Measurements from ENCODE around the gene TTC34. TPM values are rescaled to one million over a fixed set of nuclear protein-coding genes. Genes with fewer than 3 reads are reported as not detected.

The TTC34 gene
- total RNA-seq, 2 donors from 2014 or later, result 0.27 to 0.44 TPM

DNA sequence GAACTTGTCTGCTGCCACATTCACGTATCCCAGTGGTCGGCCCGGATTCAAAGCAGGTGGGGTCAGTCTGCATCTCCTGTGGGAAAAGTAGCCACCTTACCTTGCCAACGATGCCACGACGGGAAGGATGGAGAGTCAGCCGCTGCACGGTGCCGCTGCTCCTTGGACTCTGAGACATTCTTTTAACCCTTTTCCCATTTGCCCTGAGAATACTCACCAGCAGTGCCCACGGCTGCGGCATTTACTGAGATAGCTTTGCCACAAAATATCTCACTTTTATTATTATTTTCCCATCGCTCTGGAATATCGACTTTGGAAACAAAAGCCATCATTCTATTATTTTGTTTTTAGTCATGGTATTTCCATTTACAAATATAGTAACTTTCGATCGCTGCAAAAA is 15.3 kb upstream of the TTC34 start:
- H3K9me3 ChIP-seq, result no peaks in the 10 kb centered on the region
- H3K27ac ChIP-seq, result no peak overlapping the region
- intact Hi-C loops (cut with DNase I), result no loop called here
- TF ChIP-seq CTCF (IDR thresholded peaks at IDR 0.05), result no peak
- H3K4me1 ChIP-seq, result no peaks in the 10 kb centered on the region
- no peak overlapping the region for H3K4me3 ChIP-seq
- H3K27me3 ChIP-seq, result no peaks in the 10 kb centered on the region
- no peaks in the 10 kb centered on the region for H3K36me3 ChIP-seq
- no peak for DNase-seq
- H3K9ac ChIP-seq (ENCODE audit: low read depth in 2 of 2, low read length in 2 of 2), result no peak overlapping the region

DNA sequence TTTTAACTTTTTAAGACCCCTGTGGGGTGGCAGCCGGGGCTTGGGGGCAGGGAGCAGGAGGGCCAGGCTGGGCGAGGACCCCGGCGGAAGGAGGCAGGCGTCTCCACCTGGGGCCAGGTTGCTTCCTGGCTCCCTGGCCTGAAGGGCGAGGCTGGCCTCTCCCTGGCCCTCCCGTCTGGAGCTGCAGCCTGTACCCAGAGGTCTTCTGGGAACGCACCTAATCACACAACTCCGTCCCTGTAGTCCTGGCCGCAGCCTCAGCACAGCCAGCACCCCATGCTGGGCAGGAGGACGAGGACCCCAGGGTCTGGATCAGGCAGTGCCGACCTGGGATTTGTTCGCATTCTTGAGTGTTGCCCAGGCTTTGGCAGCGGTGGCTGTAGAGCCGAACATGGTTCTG is 14.1 kb upstream of the TTC34 start:
- Histone ChIP-seq H3K4me3 (no peak overlapping the region), H3K36me3 (no peaks in the 10 kb centered on the region), H3K9ac (ENCODE audit: low read depth in 2 of 2, low read length in 2 of 2) (no peak overlapping the region), H3K27me3 (no peaks in the 10 kb centered on the region), H3K27ac (no peak overlapping the region), H3K9me3 (no peaks in the 10 kb centered on the region), H3K4me1 (no peaks in the 10 kb centered on the region)
- DNase-seq, result no peak
- intact Hi-C loops (cut with DNase I), result no loop called here
- no peak for TF ChIP-seq CTCF (IDR thresholded peaks at IDR 0.05)

DNA sequence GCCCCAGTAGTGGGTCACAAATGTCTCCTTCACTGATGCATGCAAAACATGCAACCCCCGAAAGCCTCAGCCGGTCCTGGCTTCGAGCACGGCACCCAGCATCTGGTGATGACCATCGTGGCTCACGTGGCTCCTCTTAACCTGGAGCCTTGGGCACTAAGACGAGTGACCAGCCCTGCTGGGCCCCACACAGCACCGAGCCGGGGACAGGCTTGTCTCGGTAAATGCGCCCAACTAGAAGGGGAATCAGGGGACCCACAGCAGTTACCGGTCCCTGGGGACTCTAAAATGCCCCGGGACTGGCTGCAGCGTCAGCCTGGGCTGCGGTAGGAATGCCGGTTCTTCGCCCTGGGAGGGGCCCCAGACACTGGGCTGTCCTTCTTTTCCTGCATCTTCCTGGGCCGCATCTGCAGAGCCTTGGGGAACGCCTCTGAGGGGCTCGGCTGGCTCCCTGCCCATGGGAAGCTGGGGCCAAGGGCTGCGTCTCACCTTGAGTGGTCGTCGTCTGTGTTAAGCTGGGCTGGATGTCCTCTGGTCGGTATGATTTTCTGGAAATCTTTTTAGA is 13.1 kb upstream of the TTC34 start:
- H3K9ac ChIP-seq (ENCODE audit: low read depth in 2 of 2, low read length in 2 of 2), result no peak overlapping the region
- no peaks in the 10 kb centered on the region for H3K36me3 ChIP-seq
- H3K27ac ChIP-seq, result no peak overlapping the region
- H3K9me3 ChIP-seq, result no peaks in the 10 kb centered on the region
- intact Hi-C loops (cut with DNase I), result no loop called here
- no peaks in the 10 kb centered on the region for H3K27me3 ChIP-seq
- DNase-seq, result no peak
- no peak overlapping the region for H3K4me3 ChIP-seq
- TF ChIP-seq CTCF (IDR thresholded peaks at IDR 0.05), result no peak
- H3K4me1 ChIP-seq, result no peaks in the 10 kb centered on the region

GRCh38 chr1:2812939-2813653 is 11.6 kb upstream of the TTC34 start:
- H3K4me1 ChIP-seq, result no peaks in the 10 kb centered on the region
- H3K9me3 ChIP-seq, result no peaks in the 10 kb centered on the region
- TF ChIP-seq CTCF (IDR thresholded peaks at IDR 0.05), result no peak
- intact Hi-C loops (cut with DNase I), result no loop called here
- H3K27me3 ChIP-seq, result no peaks in the 10 kb centered on the region
- H3K4me3 ChIP-seq, result no peak overlapping the region
- no peak overlapping the region for H3K27ac ChIP-seq
- no peaks in the 10 kb centered on the region for H3K36me3 ChIP-seq
- DNase-seq, result no peak
- H3K9ac ChIP-seq (ENCODE audit: low read depth in 2 of 2, low read length in 2 of 2), result no peak overlapping the region

GRCh38 chr1:2812136-2812535 is 10.6 kb upstream of the TTC34 start:
- H3K9me3 ChIP-seq, result no peaks in the 10 kb centered on the region
- H3K27me3 ChIP-seq, result no peaks in the 10 kb centered on the region
- no peak overlapping the region for H3K4me3 ChIP-seq
- intact Hi-C loops (cut with DNase I), result no loop called here
- H3K4me1 ChIP-seq, result no peaks in the 10 kb centered on the region
- no peak for DNase-seq
- TF ChIP-seq CTCF (IDR thresholded peaks at IDR 0.05), result no peak
- no peak overlapping the region for H3K27ac ChIP-seq
- H3K9ac ChIP-seq (ENCODE audit: low read depth in 2 of 2, low read length in 2 of 2), result no peak overlapping the region
- no peaks in the 10 kb centered on the region for H3K36me3 ChIP-seq

All from colonic mucosa (tissue), 4 donors.